NOMO-1 treated with dmso at 0.1 percent for 144 hours (cell line): ENCODE results near the gene PRKD2.
"Not testable (repeated sequence)": the region's sequence is repeated elsewhere in the genome, so short reads cannot be mapped to it uniquely, and the experiment has no call there.

Source experiments
- DNase-seq: peaks from one replicate; lab custom pipeline; 2025; ENCODE audit not compliant: unreplicated experiment; lab: John Stamatoyannopoulos, UW

PRKD2 gene

DNA sequence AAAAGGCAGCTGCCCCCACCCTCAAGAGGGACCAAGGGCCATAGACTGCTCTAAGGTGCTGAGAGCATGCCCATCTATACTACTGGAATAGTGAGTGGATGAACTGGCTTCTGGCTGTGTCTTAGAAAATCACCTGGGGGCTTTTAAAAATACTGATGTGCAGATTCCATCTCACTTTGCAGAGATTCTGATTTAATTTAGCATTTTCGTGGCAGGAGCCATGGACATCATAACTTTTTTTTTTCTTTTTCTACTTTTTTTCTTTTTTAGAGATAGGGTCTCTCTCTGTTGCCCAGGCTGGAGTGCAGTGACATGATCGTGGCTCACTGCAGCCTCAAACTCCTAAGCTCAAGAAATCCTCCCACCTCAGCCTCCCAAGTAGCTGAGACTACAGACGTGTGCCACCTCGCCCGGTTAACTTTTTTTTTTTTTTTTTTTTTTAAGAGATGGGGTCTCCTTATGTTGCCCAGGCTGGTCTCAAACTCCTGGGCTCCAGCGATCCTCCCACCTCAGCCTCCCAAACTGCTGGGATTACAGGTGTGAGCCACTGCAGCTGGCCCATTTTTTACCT, 4.1 kb downstream of the PRKD2 start:
- not testable (repeated sequence) for DNase-seq

DNA sequence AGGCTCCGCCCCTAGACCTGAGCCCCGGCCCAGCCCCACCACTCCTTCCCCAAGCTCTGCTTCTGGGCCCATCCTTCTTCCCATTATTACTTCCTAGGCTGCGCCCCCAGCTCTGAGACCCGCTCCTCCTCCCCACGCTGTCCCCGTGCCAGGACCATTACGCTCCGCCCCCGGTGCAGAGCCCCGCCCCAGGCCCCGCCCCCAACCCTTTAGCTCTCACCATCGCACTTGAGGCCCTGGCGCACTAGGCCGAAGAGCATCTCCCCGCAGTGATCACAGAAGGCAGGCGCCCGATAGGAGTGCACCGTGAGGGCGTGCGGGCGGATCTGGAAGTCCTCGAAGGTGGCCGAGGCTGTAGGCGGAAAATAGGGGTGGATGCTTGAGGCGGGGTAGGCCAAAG, 6.2 kb downstream of the PRKD2 start:
- DNase-seq = no peak

- peak; percentile 60 for DNase-seq
These were observed 12.4 kb downstream of the PRKD2 start for GRCh38 chr19:46704379-46705076.

- DNase-seq = no peak
These were observed 16.2 kb downstream of the PRKD2 start for GRCh38 chr19:46700704-46701103.

GRCh38 chr19:46698395-46699321, 18.3 kb downstream of the PRKD2 start:
- no peak for DNase-seq

DNA sequence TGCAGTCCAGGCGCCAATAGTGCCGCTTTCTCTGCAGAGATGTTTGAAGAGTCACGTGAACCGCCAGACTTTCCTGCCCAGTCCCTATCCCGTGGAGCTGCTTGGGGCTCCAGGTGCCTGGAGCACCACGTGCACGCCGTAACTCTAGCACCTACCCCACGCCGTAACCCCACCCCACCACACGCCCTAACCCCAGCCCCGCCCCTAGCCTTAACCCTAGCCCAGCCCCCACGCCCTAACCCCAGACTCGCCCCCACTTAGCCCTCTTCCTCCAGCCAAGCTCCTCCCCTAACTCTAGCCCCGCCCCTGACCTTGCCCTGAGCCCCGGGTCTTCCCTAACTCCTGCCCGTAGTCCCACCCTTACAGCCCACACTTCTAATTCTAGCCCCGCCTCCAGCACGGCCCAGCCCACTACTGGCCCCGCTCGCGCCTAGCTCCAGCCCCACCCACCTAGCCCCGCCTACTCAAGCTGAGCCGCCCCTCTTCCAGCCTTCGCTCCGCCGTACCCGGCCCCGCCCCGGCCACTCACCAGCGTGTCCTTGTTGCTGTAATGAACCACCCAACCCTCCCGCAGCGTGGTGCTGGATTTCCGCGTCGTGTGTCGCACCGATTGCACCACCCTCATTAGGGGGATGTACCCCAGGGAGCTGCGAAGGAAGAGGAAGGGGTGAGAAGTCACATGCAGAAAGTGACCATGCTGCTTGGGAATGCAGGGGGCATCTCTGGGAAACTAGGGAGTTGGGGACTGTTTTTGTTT, 19.5 kb downstream of the PRKD2 start:
- DNase-seq = no peak

DNA sequence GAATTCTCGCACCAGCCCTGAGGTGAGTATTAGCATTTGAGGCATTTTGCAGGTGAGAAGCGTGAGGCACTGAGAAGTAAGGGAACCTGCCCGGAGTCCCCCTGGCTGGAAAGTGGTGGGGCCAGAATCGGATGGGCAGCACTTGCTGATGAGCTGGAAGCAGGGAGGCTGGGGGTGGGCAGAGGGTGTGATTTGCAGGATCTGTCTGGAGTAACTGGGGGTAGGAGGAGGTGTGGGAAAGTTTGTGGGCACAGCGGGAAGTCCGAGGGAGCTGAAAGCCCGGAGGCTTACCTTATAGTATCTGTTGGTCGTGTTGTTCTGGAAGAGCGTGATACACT, 20.1 kb downstream of the PRKD2 start:
- no peak for DNase-seq

- no peak for DNase-seq
These were observed 20.9 kb downstream of the PRKD2 start for GRCh38 chr19:46696052-46696451.

- DNase-seq = no peak
These were observed 23.2 kb downstream of the PRKD2 start for GRCh38 chr19:46693760-46694159.

- DNase-seq = no peak
These were observed 23.8 kb downstream of the PRKD2 start for GRCh38 chr19:46692918-46693722.

DNA sequence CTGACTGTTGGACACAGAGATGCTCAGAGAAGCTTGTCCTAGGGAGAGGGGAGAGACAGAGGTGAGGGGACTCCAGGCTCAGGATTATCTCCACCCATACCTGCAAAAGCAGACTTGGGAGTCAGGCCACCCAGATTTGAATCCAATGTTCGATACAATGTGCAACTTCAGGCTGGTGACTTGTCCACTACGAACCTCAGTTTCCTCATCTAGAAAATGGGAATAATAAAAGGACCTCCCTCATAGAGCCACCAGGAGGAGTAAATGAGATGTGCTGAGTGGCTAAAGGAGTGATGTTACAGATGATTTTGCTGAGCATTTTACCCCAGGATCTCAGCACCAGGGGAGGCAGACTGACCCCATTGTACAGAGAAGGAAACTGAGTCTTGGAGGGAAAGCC, 25.0 kb downstream of the PRKD2 start:
- no peak for DNase-seq

DNA sequence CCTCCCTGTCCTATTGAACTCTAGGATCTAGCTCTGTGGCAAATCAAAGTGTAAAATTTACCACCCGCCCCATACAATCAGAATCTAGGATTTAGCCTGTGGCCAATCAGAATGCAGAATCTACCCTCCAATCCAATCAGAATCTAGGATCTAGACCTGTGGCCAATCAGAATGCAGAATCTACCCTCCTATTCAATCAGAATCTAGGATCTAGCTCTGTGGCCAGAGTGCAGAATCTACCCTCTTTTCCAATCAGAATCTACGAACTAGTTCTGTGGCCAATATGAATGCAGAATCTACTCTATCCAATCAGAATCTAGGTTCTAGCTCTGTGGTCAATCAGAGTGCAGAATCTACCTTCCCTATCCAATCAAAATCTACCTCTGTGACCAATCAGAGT, 25.8 kb downstream of the PRKD2 start:
- DNase-seq = no peak

GRCh38 chr19:46689358-46689757, 27.6 kb downstream of the PRKD2 start:
- no peak for DNase-seq

DNA sequence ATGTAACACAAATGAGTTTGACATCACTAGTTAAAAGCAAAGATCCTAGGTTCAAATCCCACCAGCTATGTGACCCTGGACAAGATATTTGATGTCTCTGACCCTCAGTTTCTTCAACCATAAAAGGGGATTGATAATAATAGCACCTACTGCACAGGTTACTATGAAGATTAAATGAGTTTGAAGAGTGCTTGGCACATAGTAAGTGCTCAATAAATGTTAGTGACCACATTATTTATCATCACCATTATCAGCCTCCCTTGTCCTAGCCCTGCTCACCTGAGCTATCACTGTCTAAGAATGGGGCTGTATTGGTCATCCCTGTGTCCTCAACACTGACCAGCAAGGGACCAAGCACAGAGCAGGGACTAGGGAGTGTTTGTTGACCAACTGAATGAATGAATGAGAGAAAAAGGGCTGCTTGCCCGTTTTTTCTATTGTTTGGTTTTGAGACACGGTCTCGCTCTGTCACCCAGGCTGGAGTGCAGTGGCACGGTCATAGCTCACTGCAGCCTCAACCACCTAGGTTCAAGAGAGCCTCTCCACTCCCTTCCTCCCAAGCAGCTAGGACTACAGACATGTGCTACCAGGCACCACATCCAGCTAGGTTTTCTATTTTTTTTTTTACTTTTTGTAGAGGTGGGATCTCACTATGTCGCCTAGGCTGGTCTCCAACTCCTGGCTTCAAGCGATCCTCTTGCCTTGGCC, 29.3 kb downstream of the PRKD2 start:
- no peak for DNase-seq

- DNase-seq = no peak
These were observed 31.7 kb downstream of the PRKD2 start for GRCh38 chr19:46685189-46685588.

DNA sequence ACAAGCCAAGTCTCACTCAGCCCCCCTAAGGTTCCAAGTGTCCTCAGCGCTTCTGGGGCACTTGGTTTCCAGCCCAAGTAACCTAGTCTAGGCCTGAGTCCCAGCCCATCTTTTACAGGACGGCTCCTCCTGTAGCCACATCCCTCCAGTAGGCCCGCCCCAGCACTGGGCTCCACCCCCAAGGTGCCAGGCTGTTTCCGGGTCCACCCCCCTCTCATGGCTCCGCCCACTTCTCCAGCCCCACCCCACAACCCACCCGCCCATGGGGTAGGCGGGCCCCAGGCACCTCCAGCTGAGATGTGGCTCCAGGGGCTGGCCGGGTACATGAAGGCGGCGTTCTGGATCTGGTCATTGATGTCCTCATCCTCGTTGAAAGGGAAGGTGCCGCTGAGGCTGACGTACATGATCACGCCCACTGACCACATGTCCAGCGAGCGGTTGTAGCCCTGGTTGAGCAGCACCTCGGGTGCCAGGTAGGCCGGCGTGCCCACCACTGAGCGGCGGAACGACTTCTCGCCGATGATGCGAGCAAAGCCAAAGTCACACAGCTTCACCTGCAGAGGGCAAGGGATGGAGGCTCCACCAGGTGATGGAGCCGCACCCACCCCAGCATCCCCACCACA, 38.7 kb downstream of the PRKD2 start:
- DNase-seq = no peak

DNA sequence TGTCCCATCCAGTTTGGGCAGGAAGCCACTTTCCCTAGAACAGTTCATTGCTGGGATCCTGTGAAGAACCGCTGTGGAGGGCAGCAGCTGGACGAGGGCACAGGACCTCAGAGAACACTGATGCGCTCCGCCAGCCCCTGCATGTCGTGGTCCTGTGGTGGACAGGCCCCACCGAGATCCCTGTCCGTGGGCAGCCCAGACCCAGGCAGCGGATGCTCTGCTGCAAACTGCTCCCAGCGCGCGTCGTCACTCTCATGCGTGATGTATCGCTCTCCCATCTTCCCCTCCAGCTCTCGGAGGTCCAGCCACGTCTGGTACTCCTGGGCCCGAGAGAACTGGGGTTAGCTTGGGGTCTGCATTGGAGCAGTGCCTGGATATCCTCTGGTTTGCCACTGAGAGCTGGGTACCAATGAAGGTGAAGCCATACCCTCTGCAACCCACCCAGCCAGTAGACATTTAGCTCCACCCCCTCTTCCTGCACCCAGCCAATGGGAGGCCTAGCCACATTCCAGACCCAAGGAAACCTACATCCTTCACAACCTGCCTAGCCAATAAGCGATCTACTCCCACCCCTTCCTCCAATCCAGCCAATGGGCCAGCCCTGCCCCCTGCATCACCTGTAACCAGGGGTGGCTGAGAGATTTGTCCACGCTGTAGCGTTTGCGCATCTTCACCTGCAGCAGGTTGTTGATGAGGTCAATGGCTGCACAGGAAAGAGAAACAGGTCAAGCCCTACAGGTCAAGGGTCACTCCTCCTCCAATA, 42.3 kb downstream of the PRKD2 start:
- no peak for DNase-seq

DNA sequence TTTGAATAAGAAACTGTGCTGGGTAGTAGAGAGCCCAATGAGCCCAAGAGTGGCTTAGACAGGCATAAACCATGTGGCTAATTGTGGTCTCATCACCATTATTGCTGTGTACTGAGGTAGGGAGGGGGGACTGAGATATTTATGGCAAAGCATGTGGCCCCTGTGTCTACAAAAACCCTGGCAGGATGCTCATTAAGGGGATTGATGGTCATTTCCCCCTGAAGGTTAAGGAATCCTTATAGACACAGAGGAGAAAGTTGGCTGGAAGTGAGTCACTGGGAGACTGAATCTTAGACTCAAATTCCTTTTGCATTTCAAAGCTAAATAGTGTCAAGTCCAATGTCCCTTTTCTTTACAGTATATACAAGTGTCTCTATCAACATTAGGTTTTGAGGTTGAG, 46.1 kb downstream of the PRKD2 start:
- no peak for DNase-seq

GRCh38 chr19:46668662-46669061, 48.3 kb downstream of the PRKD2 start:
- no peak for DNase-seq
